HG02642 (cell line): ENCODE results near the gene FGA.
"Not testable (repeated sequence)": the region's sequence is repeated elsewhere in the genome, so short reads cannot be mapped to it uniquely, and the experiment has no call there.

Experiments
- ATAC-seq: cut with Tn5 transposase; IDR thresholded peaks from one replicate; pipeline ENCODE4 v1.9.1; 2021; ENCODE audit warnings: mild to moderate bottlenecking; ENCODE audit not compliant: unreplicated experiment, poor library complexity

Gene FGA

GRCh38 chr4:154608361-154609252 is 18.1 kb upstream of the FGA start:
- ATAC-seq, result no peak

DNA sequence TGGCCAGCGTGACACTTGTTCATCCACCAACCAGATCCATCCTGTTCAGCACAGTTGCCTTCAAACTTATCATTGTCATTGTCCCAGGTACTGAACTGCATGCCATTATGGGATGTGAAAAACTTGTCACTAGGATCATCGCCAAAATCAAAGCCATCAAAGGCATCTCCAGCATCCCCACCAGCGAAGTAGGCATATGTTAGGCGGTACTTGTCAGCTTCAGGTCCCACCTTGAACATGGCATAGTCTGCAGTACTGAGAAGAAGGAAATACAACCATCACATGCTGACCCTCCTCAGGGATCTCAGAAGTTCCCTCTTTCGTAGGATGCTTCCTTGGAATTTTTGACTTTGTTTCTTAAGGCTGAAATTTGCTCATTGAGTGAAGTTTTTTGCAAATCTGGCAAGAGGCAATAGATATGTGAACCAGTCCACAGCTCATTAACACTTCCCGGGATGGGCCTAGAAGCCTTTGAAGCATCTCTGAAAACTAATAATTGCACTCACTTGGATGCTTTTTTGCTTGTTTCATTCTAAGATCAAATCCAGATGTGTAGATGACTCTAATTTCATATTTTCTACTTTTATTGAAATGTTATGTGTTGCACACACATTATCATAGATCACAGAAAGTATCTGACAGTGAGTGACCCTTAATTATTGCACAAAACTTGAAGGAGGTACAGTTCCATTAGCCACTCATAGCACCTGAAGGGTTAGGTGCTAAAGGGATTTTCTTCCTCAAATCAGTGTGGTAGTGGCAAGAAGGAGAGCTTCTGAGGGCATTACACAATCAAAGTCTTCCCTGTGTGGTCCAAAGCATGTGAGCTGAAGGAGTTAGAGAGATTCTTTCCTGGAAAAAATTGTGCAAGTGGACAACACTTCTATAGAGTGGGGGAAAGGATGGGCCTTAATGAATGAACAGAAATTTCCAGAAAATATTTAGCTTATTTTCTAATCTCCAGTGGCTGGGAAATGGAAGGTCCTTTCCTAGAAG is 16.5 kb upstream of the FGA start:
- ATAC-seq, result no peak

DNA sequence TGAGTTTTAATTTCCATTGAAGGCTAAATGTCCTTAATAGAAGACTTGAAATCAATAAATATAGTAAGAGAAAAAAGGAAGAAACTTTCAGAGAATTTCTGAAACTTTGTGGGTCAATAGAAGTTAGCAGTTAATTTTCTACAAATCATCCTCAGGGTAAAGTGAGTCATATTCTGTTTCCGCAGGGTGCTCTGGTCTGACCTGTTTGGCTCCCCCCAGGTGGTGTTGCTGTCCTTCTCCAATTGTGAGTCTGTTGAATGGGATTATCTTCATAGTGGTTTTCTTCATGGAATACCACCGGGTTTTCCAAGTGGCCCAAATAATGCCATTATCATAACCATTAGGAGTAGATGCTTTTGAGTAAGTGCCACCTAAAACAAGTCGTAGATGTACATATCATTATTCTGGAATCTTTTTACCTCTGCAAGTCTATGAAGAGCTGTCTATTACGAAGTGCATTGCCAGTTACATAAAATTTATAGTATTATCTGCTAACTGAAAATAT is 14.2 kb upstream of the FGA start:
- no peak for ATAC-seq

DNA sequence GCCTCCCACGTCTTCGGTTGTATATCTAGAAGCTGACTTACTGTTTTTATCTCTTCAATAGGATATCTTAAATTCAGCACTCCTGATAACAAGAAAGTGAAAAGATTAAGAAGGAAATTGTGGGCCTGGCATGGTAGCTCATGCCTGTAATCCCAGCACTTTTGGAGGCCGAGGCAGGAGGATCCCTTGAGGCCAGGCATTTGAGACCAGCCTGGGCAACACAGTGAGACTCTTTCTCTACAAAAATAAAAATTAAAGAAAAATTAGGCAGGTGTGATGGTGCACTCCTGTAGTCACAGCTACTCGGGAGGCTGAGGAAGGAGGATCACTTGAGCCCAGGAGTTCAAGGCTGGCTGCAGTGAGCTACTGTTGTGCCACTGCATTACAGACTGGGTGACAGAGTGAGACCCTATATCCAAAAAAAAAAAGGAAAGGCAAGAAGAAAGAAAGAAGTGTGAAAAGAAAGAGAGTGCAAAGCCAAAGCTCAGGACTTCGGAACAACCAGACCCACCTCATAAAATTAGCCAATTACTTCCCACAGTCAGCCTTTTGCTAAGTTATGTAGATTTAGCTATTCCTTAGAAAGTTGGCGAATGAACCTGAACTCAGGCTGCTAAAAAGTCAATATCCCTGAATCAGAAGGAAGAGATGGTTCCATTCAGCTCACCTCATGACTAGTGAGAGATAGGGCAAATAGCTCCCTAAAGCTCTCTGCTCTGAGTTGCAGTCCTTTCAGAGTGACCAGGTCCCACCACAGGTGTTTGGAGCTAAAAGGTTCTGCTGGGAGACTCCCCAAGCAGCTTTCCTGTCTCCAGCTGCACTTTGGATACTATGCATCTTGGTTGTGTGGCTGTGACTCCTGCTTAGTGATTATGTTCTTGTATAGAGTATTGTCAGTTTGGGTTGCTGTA is 12.7 kb upstream of the FGA start:
- ATAC-seq, result no peak

DNA sequence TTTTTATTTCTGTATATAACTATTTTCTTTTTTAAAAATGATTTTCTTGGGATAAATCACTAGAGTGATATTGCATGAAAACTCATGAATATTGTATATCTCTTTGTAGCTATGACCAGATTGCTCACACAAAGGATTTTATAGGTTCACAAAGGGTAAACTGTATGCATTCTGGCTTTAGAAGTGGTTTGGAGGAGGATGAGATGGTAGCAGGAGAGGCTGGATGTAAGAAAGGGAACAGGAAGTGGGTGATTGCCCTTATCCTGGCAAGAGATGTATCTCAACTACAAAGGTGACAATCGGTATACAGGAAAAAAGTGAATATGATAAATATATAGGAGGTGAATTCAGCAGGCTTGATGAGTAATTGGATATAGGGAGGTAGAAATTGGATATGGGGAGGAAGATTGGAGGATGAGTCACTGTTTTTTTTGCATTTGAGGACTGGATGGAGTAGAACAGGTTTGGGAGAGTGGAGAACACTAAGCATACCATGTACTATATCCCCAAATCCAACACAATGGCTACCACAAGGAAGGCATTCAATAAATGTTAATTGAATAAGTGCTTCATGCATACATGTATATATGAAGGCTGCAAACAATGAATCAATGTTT is 12.0 kb upstream of the FGA start:
- no peak for ATAC-seq

DNA sequence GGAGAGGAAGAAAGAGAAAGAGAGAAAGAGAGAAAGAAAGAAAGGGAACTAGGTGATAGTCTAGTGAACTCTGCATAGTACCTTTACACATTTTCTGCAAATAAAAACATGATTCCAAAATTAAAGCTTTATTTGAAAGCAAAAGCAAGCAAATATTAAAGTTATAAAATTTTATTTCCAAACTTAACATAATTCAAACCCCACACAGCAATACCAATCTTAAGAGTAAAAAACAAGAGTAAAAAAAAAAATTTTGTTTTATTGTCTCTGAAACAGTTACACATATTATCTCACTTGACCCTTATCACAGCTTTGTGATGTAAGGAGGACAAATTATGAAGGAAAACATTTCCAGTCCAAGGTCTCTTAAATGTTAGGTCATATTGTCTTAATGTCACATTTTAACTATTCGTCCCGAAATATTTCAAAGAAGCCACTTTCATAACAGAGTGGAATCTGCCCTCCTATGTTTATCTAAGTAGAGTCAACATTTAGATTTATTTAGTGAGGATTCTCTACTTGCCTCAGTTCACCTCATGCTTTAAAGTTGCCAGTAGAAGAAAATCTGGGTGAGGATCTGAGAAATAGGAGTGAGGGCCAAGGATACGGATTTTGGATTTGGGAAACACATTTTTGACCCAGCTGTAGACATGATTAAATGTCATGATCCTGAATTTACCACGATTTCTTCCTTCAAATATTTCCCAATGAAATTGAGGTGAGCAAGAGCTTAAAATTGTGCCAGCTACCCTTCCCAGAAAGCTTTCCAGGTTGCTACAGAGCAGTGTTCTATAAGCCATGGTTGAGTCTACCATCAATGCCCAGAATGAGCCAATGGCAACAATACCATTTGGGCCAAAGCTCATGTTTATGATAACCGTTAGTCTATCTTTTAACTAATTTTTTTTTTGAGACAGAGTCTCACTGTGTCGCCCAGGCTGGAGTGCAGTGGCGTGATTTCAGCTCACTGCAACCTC is 7.5 kb upstream of the FGA start:
- ATAC-seq, result no peak

GRCh38 chr4:154597281-154597680 is 6.7 kb upstream of the FGA start:
- ATAC-seq, result not testable (repeated sequence)

GRCh38 chr4:154595807-154596206 is 5.3 kb upstream of the FGA start:
- ATAC-seq, result no peak

GRCh38 chr4:154594343-154594742 is 3.8 kb upstream of the FGA start:
- not testable (repeated sequence) for ATAC-seq

DNA sequence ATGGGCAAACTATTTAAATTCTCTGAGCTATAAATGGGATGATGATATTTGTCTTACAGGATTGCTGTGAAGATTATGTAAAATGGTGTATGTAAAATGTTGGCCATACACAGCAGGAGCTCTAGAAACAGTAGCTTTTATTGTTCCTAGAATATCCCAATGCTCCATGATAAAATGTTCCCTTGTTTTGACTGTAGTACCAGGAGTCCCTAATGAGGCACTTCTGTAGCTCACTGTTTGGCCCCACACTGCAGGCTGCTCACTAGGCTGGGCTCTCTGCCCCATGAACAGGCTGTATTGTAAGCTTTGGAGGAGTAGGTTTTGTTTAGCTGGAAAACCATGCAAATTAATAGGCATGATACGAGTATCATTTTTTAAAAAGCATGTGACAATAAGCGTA is 3.3 kb upstream of the FGA start:
- ATAC-seq, result no peak

- ATAC-seq, result no peak
Observed at GRCh38 chr4:154591890-154592289, 1.3 kb upstream of the FGA start.

GRCh38 chr4:154589296-154590197 is 995 bp downstream of the FGA start:
- no peak for ATAC-seq

DNA sequence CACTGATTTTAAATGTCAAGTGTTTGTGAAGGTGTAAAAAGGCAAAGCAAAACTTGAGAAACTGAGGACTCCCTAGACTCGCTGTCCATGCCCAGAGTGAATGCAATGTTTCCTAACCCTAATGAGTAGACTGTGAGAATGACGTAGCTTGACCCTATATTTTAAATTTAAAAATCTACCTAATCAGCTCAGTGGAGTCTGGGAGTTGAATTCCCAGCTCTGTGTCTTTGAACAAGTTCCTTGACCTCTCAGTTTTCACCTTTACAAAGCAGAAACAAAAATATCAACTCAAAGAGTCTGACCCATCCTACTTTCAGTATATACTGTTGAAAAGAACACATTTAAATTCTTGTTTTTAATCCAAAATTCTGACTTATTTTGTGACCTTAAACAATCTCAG is 2.3 kb downstream of the FGA start:
- no peak for ATAC-seq

DNA sequence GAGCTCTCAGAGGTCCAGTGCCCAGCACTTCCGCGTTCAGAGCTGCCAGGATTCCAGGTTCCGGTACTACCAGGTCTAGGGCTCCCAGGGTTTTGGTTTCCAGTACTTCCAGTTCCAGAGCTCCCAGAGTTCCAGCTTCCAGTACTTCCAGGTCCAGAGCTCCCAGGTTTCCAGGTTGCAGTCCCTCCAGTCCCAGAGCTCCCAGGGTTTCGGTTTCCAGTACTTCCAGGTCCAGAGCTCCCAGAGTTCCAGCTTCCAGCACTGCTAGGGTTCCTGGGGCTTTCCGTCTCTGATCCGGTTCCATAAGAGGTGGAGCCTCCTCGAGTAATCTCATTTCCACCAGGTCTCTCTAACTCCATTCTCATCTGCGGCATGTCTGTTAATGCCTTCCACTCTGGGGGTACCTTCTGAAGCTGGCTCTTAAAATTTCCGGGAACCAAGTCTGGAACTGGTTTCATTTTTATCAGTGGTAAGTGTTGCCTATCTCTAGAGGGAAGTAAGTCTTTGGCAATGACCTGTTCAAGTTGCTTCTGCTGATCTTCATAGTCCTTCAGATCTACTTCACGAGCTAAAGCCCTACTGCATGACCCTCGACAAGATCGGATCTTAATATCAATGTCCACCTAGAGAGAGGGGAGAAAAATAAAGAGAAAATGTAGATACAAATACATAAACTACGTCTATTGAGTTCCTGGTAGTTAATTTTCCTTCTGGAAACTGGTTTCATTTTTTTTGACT is 4.1 kb downstream of the FGA start:
- ATAC-seq, result no peak

GRCh38 chr4:154585369-154586018 is 5.0 kb downstream of the FGA start:
- ATAC-seq, result no peak

- ATAC-seq, result no peak
Observed at GRCh38 chr4:154584259-154584658, 6.3 kb downstream of the FGA start.
